Mesendoderm (in vitro differentiated cells): Measurements from ENCODE around the gene ISG20.
A peak's percentile ranks its signal among the peaks of the same experiment; 100 is the strongest.
"Not testable (repeated sequence)": the region's sequence is repeated elsewhere in the genome, so short reads cannot be mapped to it uniquely, and the experiment has no call there.

Experiments
- DNase-seq: peaks from one replicate; pipeline ENCODE4 v3.0.0; 2013
- H2AK5ac ChIP-seq: 2 replicates; pipeline ENCODE4 v1.6.1; 2013; ENCODE audit warnings: low read length, inconsistent platforms
- H2BK120ac ChIP-seq: 2 replicates; pipeline ENCODE4 v1.6.1; 2013; ENCODE audit warnings: low read depth, mild to moderate bottlenecking, low read length, moderate library complexity, mixed read lengths
- H2BK15ac ChIP-seq: replicated peaks from 2 replicates; pipeline ENCODE4 v1.6.1; 2013; ENCODE audit warnings: low read depth, mild to moderate bottlenecking, moderate library complexity
- H2BK5ac ChIP-seq: 2 replicates; pipeline ENCODE4 v1.6.1; 2013; ENCODE audit warnings: low read length, inconsistent platforms
- H3K18ac ChIP-seq: 2 replicates; pipeline ENCODE4 v1.6.1; 2013; ENCODE audit warnings: mild to moderate bottlenecking, low read length, mixed read lengths
- H3K23ac ChIP-seq: one replicate; pipeline ENCODE4 v1.6.1; 2013; ENCODE audit warnings: low read length
- H3K27ac ChIP-seq: 2 replicates; pipeline ENCODE4 v1.5.1; 2013; ENCODE audit warnings: low read depth, mild to moderate bottlenecking, inconsistent platforms, low read length, moderate library complexity
- H3K27me3 ChIP-seq: 2 replicates; pipeline ENCODE4 v1.6.1; 2013; ENCODE audit warnings: low read length, control low read depth, mild to moderate bottlenecking, inconsistent platforms; ENCODE audit not compliant: insufficient read depth, poor library complexity
- H3K36me3 ChIP-seq: 2 replicates; pipeline ENCODE4 v1.6.1; 2013; ENCODE audit warnings: low read length, inconsistent platforms; ENCODE audit not compliant: control insufficient read depth, insufficient read depth
- H3K4ac ChIP-seq: one replicate; pipeline ENCODE4 v1.6.1; 2013; ENCODE audit warnings: low read depth, mild to moderate bottlenecking, low read length, moderate library complexity
- H3K4me1 ChIP-seq: 2 replicates; pipeline ENCODE4 v1.6.1; 2013; ENCODE audit warnings: low read depth, low read length, inconsistent platforms; ENCODE audit not compliant: control insufficient read depth
- H3K4me2 ChIP-seq: 2 replicates; pipeline ENCODE4 v1.6.1; 2013; ENCODE audit warnings: low read length
- H3K4me3 ChIP-seq: 2 replicates; pipeline ENCODE4 v1.5.1; 2013; ENCODE audit warnings: mild to moderate bottlenecking, low read length
- H3K56ac ChIP-seq: one replicate; pipeline ENCODE4 v1.6.1; 2013; ENCODE audit warnings: low read length
- H3K79me1 ChIP-seq: 2 replicates; pipeline ENCODE4 v1.6.1; 2013; ENCODE audit warnings: low read length, inconsistent platforms
- H3K79me2 ChIP-seq: 2 replicates; pipeline ENCODE4 v1.6.1; 2013; ENCODE audit warnings: mild to moderate bottlenecking, low read length; ENCODE audit not compliant: control insufficient read depth, insufficient read depth
- H3K9ac ChIP-seq: 2 replicates; pipeline ENCODE4 v1.6.1; 2013; ENCODE audit warnings: low read length, inconsistent platforms
- H4K5ac ChIP-seq: one replicate; pipeline ENCODE4 v1.6.1; 2013; ENCODE audit warnings: low read length
- H4K8ac ChIP-seq: one replicate; pipeline ENCODE4 v1.6.1; 2013; ENCODE audit warnings: low read depth, mild to moderate bottlenecking, control low read depth, low read length, moderate library complexity
- WGBS: extraction: QIAGEN DNeasy Blood & Tissue Kit; methylation state at CpG from one replicate; pipeline ENCODE4 v1.1.7; 2013; ENCODE audit warnings: low lambda C conversion rate, missing lambda C conversion rate; ENCODE audit not compliant: insufficient coverage; ENCODE audit errors: extremely low coverage; 5-methylcytosine and 5-hydroxymethylcytosine counted together

ISG20 gene

GRCh38 chr15:88630141-88630721 lies 8.6 kb upstream of the ISG20 start:
- no peak overlapping the region for H3K4me2 ChIP-seq
- H3K9ac ChIP-seq, result no peak overlapping the region
- H3K27me3 ChIP-seq, result no peaks in the 10 kb centered on the region
- WGBS, result no CpG with 5 or more reads among the region's 9 CpGs
- DNase-seq, result peak; percentile 53
- no peak overlapping the region for H2BK120ac ChIP-seq
- H3K79me2 ChIP-seq, result peaks cover 38% of the 10 kb centered on the region
- no peak overlapping the region for H2AK5ac ChIP-seq
- H3K23ac ChIP-seq, result no peak overlapping the region
- H3K27ac ChIP-seq, result no peak overlapping the region
- H3K79me1 ChIP-seq, result peaks cover 36% of the 10 kb centered on the region
- no peak overlapping the region for H3K56ac ChIP-seq
- no peak overlapping the region for H3K4me3 ChIP-seq
- no peak overlapping the region for H2BK5ac ChIP-seq
- no peak overlapping the region for H2BK15ac ChIP-seq
- peaks cover 27% of the 10 kb centered on the region for H3K36me3 ChIP-seq
- H4K8ac ChIP-seq, result no peak overlapping the region
- no peaks in the 10 kb centered on the region for H3K4me1 ChIP-seq
- no peak overlapping the region for H3K18ac ChIP-seq
- no peak overlapping the region for H3K4ac ChIP-seq
- H4K5ac ChIP-seq, result no peak overlapping the region

GRCh38 chr15:88630798-88631463 lies 7.9 kb upstream of the ISG20 start:
- Histone ChIP-seq H3K79me1 (peaks cover 34% of the 10 kb centered on the region), H2BK15ac (no peak overlapping the region), H3K79me2 (peaks cover 33% of the 10 kb centered on the region), H3K23ac (no peak overlapping the region), H3K18ac (no peak overlapping the region), H3K9ac (no peak overlapping the region), H3K4me2 (no peak overlapping the region), H3K27me3 (no peaks in the 10 kb centered on the region), H3K56ac (no peak overlapping the region), H3K4me1 (no peaks in the 10 kb centered on the region), H3K4me3 (no peak overlapping the region), H2BK5ac (no peak overlapping the region), H2BK120ac (no peak overlapping the region), H4K8ac (no peak overlapping the region), H2AK5ac (no peak overlapping the region), H3K36me3 (peaks cover 27% of the 10 kb centered on the region), H3K4ac (no peak overlapping the region), H3K27ac (peak overlapping the region; percentile 2), H4K5ac (no peak overlapping the region)
- no CpG with 5 or more reads among the region's 7 CpGs for WGBS
- DNase-seq, result no peak

- Histone ChIP-seq H3K79me2 (peaks cover 27% of the 10 kb centered on the region), H2BK15ac (no peak overlapping the region), H3K4ac (no peak overlapping the region), H3K18ac (no peak overlapping the region), H3K4me3 (no peak overlapping the region), H3K4me2 (no peak overlapping the region), H3K79me1 (peaks cover 30% of the 10 kb centered on the region), H3K56ac (no peak overlapping the region), H3K27ac (no peak overlapping the region), H2BK5ac (no peak overlapping the region), H2AK5ac (no peak overlapping the region), H3K9ac (no peak overlapping the region), H4K5ac (no peak overlapping the region), H3K23ac (no peak overlapping the region), H3K27me3 (no peaks in the 10 kb centered on the region), H3K36me3 (peaks cover 23% of the 10 kb centered on the region), H4K8ac (no peak overlapping the region), H2BK120ac (no peak overlapping the region), H3K4me1 (no peaks in the 10 kb centered on the region)
- no peak for DNase-seq
- no CpG with 5 or more reads among the region's 12 CpGs for WGBS
Observed at GRCh38 chr15:88631464-88632028, 7.3 kb upstream of the ISG20 start.

- not testable (repeated sequence) for H3K56ac ChIP-seq, H3K4ac ChIP-seq, H4K5ac ChIP-seq, H3K9ac ChIP-seq, H2AK5ac ChIP-seq, H3K18ac ChIP-seq, H2BK120ac ChIP-seq, H2BK15ac ChIP-seq, H3K4me3 ChIP-seq, H3K27ac ChIP-seq, H3K23ac ChIP-seq, H3K4me2 ChIP-seq, DNase-seq, H4K8ac ChIP-seq, H3K27me3 ChIP-seq, H3K4me1 ChIP-seq, H2BK5ac ChIP-seq
- Histone ChIP-seq H3K79me1 (peaks cover 23% of the 10 kb centered on the region), H3K79me2 (peaks cover 15% of the 10 kb centered on the region), H3K36me3 (peaks cover 17% of the 10 kb centered on the region)
- WGBS, result no CpG with 5 or more reads among the region's 7 CpGs
Observed at GRCh38 chr15:88632797-88633196, 6.0 kb upstream of the ISG20 start.

GRCh38 chr15:88634449-88634848 lies 4.4 kb upstream of the ISG20 start:
- Histone ChIP-seq H3K4me3 (no peak overlapping the region), H4K5ac (no peak overlapping the region), H2BK120ac (no peak overlapping the region), H3K18ac (no peak overlapping the region), H3K79me2 (peaks cover 6% of the 10 kb centered on the region), H3K4me2 (no peak overlapping the region), H2BK5ac (no peak overlapping the region), H4K8ac (no peak overlapping the region), H3K79me1 (peaks cover 10% of the 10 kb centered on the region), H3K9ac (no peak overlapping the region), H2AK5ac (no peak overlapping the region), H3K56ac (no peak overlapping the region), H3K23ac (no peak overlapping the region), H3K4me1 (peaks cover 2% of the 10 kb centered on the region), H3K27me3 (no peaks in the 10 kb centered on the region), H3K36me3 (peaks cover 10% of the 10 kb centered on the region), H3K27ac (no peak overlapping the region), H2BK15ac (no peak overlapping the region), H3K4ac (no peak overlapping the region)
- no peak for DNase-seq
- WGBS, result no CpG with 5 or more reads among the region's 2 CpGs
